GM23338 (cell line): ENCODE data around the gene CXorf66. TPM values are rescaled to one million over a fixed set of nuclear protein-coding genes. Genes with fewer than 3 reads are reported as not detected.

ENCODE experiments used
- ATAC-seq: fragments of 200-7000 bp; cut with Tn5 transposase; 3 replicates; pipeline ENCODE4 v1.9.1; 2020
- DNase-seq: peaks from one replicate; pipeline ENCODE4 v3.0.0-alpha.2; 2015; ENCODE audit warnings: low spot score
- H2AFZ ChIP-seq: fragments of 200-600 bp; sonication (generic); 2 replicates; pipeline ENCODE4 v1.8.0; 2016; ENCODE audit warnings: antibody characterized with exemption, mild to moderate bottlenecking, moderate library complexity
- H3F3A ChIP-seq: fragments of 200-600 bp; sonication (generic); replicated peaks from 2 replicates; pipeline ENCODE4 v1.8.0; 2017; ENCODE audit warnings: antibody characterized with exemption, mixed run types, low read depth
- H3K27ac ChIP-seq: fragments of 200-600 bp; sonication (generic); 2 replicates; pipeline ENCODE4 v1.6.1; 2016; ENCODE audit warnings: low read depth
- H3K27me3 ChIP-seq: fragments of 200-600 bp; sonication (generic); 2 replicates; pipeline ENCODE4 v1.8.0; 2016; ENCODE audit warnings: mild to moderate bottlenecking, mixed run types, moderate library complexity; ENCODE audit not compliant: insufficient read depth
- H3K36me3 ChIP-seq: fragments of 200-600 bp; sonication (generic); 2 replicates; pipeline ENCODE4 v1.8.0; 2016; ENCODE audit warnings: mild to moderate bottlenecking; ENCODE audit not compliant: insufficient read depth
- H3K4me1 ChIP-seq: fragments of 200-600 bp; sonication (generic); 2 replicates; pipeline ENCODE4 v1.8.0; 2016; ENCODE audit warnings: mild to moderate bottlenecking, moderate library complexity; ENCODE audit not compliant: insufficient read depth
- H3K4me2 ChIP-seq: fragments of 200-600 bp; sonication (generic); 2 replicates; pipeline ENCODE4 v1.7.1; 2017; ENCODE audit warnings: mixed run types
- H3K4me3 ChIP-seq: fragments of 200-600 bp; sonication (generic); 2 replicates; pipeline ENCODE4 v1.6.1; 2016; ENCODE audit warnings: mixed run types
- H3K79me2 ChIP-seq: fragments of 200-600 bp; sonication (generic); replicated peaks from 2 replicates; pipeline ENCODE4 v1.8.0; 2017; ENCODE audit warnings: mild to moderate bottlenecking; ENCODE audit not compliant: insufficient read depth
- H3K9me2 ChIP-seq: fragments of 200-600 bp; sonication (generic); 2 replicates; pipeline ENCODE4 v1.8.0; 2017; ENCODE audit not compliant: insufficient read depth
- H4K20me1 ChIP-seq: fragments of 200-600 bp; sonication (generic); replicated peaks from 2 replicates; pipeline ENCODE4 v1.8.0; 2017; ENCODE audit warnings: mild to moderate bottlenecking; ENCODE audit not compliant: insufficient read depth
- H3K27ac Mint-ChIP-seq: 2 replicates; pipeline ENCODE4 v1.8.0; 2020; ENCODE audit warnings: inconsistent platforms, mild to moderate bottlenecking, moderate library complexity, mixed read lengths
- H3K27me3 Mint-ChIP-seq: 3 replicates; pipeline ENCODE4 v1.8.0; 2022; ENCODE audit warnings: low read depth, mild to moderate bottlenecking, moderate library complexity, mixed read lengths, inconsistent platforms; ENCODE audit not compliant: insufficient read depth, poor library complexity
- H3K36me3 Mint-ChIP-seq: 3 replicates; pipeline ENCODE4 v1.8.0; 2021; ENCODE audit warnings: low read depth, mild to moderate bottlenecking, inconsistent platforms, moderate library complexity, mixed read lengths
- H3K4me1 Mint-ChIP-seq: 3 replicates; pipeline ENCODE4 v1.8.0; 2020; ENCODE audit warnings: mild to moderate bottlenecking, inconsistent platforms, mixed read lengths
- H3K4me3 Mint-ChIP-seq: 3 replicates; pipeline ENCODE4 v1.8.0; 2021; ENCODE audit warnings: moderate library complexity, mild to moderate bottlenecking, inconsistent platforms, mixed read lengths
- H3K9me3 Mint-ChIP-seq: 3 replicates; pipeline ENCODE4 v1.8.0; 2020; ENCODE audit warnings: moderate library complexity, mild to moderate bottlenecking, inconsistent platforms, mixed read lengths
- CREB1 ChIP-seq: fragments of 250-450 bp; sonication (Bioruptor Pico); IDR thresholded peaks from 2 replicates; pipeline ENCODE4 v1.5.0; 2020; ENCODE audit warnings: low read depth, mild to moderate bottlenecking, moderate library complexity
- CTCF ChIP-seq, 2 experiments: fragments of 200-600 bp in 1 of 2; sonication (generic) in 1 of 2; conservative IDR thresholded peaks; 2 replicates each; pipeline versions ENCODE4 v1.5.1 to v1.6.1; 2016 to 2017; ENCODE audit warnings: antibody characterized with exemption in 2 of 2, low read depth in 2 of 2, mild to moderate bottlenecking in 2 of 2, moderate library complexity in 1 of 2
- ETS1 ChIP-seq: IDR thresholded peaks from 2 replicates; pipeline ENCODE4 v1.6.1; 2016; ENCODE audit warnings: antibody characterized with exemption
- EZH2 ChIP-seq: fragments of 200-600 bp; sonication (generic); IDR thresholded peaks from one replicate; pipeline ENCODE4 v1.8.0; 2017; ENCODE audit warnings: antibody characterized with exemption, mild to moderate bottlenecking, low read depth; ENCODE audit not compliant: unreplicated experiment
- EZH2phosphoT487 ChIP-seq: fragments of 200-600 bp; sonication (generic); IDR thresholded peaks from one replicate; pipeline ENCODE4 v1.8.1; 2018; ENCODE audit warnings: antibody characterized with exemption; ENCODE audit not compliant: unreplicated experiment
- JUNB ChIP-seq: IDR thresholded peaks from one replicate; pipeline ENCODE4 v1.6.1; 2016; ENCODE audit warnings: antibody characterized with exemption; ENCODE audit not compliant: unreplicated experiment
- NANOG ChIP-seq: IDR thresholded peaks from 2 replicates; pipeline ENCODE4 v1.6.1; 2016; ENCODE audit warnings: antibody characterized with exemption, borderline replicate concordance
- POLR2AphosphoS5 ChIP-seq: IDR thresholded peaks from 2 replicates; pipeline ENCODE4 v1.6.1; 2016; ENCODE audit warnings: antibody characterized with exemption, low read depth
- REST ChIP-seq: IDR thresholded peaks from one replicate; pipeline ENCODE4 v1.6.1; 2018; ENCODE audit warnings: antibody characterized with exemption; ENCODE audit not compliant: unreplicated experiment
- STAT1 ChIP-seq: IDR thresholded peaks from one replicate; pipeline ENCODE4 v1.6.1; 2016; ENCODE audit warnings: antibody characterized with exemption; ENCODE audit not compliant: unreplicated experiment
- ZNF114 ChIP-seq: fragments of 250-450 bp; sonication (Bioruptor Pico); IDR thresholded peaks from 2 replicates; pipeline ENCODE4 v1.5.0; 2020; ENCODE audit warnings: mild to moderate bottlenecking, moderate library complexity
- ZNF331 ChIP-seq: fragments of 250-450 bp; sonication (Bioruptor Pico); IDR thresholded peaks from 2 replicates; pipeline ENCODE4 v1.5.0; 2020; ENCODE audit warnings: low read depth, mild to moderate bottlenecking, moderate library complexity
- ZNF462 ChIP-seq: fragments of 250-450 bp; sonication (Bioruptor Pico); IDR thresholded peaks from 2 replicates; pipeline ENCODE4 v1.5.0; 2020; ENCODE audit warnings: mild to moderate bottlenecking, moderate library complexity
- polyA plus RNA-seq: library from polyadenylated mRNA; unstranded; fragments of >200 nt; fragmentation: Nextera tagmentation; extraction: Ambion mirVana; gene quantifications from 2 replicates; pipeline ENCODE4 v1.2.1, GENCODE V29; 2016
- total RNA-seq: library from RNA; depleted of rRNA; stranded (reverse); fragments of >200 nt; shearing (Covaris generic); gene quantifications from 2 replicates; pipeline ENCODE4 v1.2.3, GENCODE V29; 2014

Gene CXorf66
- total and polyA plus RNA-seq, 2 experiments from 2014 or later, result not detected

- Histone ChIP-seq H3K4me3 (no peak overlapping the region), H3K9me2 (no peaks in the 10 kb centered on the region), H3K79me2 (peaks cover 83% of the 10 kb centered on the region), H3K4me2 (no peak overlapping the region), H3K27ac (no peak overlapping the region), H3K4me1 (peaks cover 22% of the 10 kb centered on the region; the same call in 1 of the 2 replicates), H4K20me1 (peaks cover 14% of the 10 kb centered on the region), H2AFZ (no peak overlapping the region), H3K27me3 (no peaks in the 10 kb centered on the region), H3K36me3 (no peaks in the 10 kb centered on the region), H3F3A (no peaks in the 10 kb centered on the region)
- H3K27me3 Mint-ChIP-seq, result no peaks in the 10 kb centered on the region
- no peak overlapping the region for H3K27ac Mint-ChIP-seq
- TF ChIP-seq CTCF (conservative IDR thresholded peaks at IDR 0.05; ENCODE audit: low read depth in 2 of 2) (no peak), EZH2phosphoT487 (no peak), POLR2AphosphoS5 (no peak), ZNF114 (CRISPR knock-in tag) (no peak), STAT1 (no peak), CREB1 (CRISPR knock-in tag) (no peak), EZH2 (no peak), ETS1 (no peak), JUNB (no peak), ZNF331 (CRISPR knock-in tag) (no peak), REST (no peak), ZNF462 (no peak), NANOG (no peak)
- no peaks in the 10 kb centered on the region; the same call in 2 of the 3 replicates for H3K36me3 Mint-ChIP-seq
- no peak for DNase-seq
- H3K4me1 Mint-ChIP-seq, result peaks cover 26% of the 10 kb centered on the region
- H3K9me3 Mint-ChIP-seq, result no peaks in the 10 kb centered on the region
- ATAC-seq, result no peak
- H3K4me3 Mint-ChIP-seq, result no peak overlapping the region
Observed at GRCh38 chrX:139924069-139924695, 41.1 kb downstream of the CXorf66 start.
